ENCODE data around the gene TRIM5. TPM values are rescaled to one million over a fixed set of nuclear protein-coding genes. Genes with fewer than 3 reads are reported as not detected.

The TRIM5 gene
- total RNA-seq, 1 donor, result 29.7 TPM

- H2AFZ ChIP-seq (ENCODE audit: low read length), result no peak overlapping the region
- no peaks in the 10 kb centered on the region for H4K20me1 ChIP-seq (ENCODE audit: insufficient read depth, low read length)
- no peaks in the 10 kb centered on the region for H3K4me1 ChIP-seq (ENCODE audit: insufficient read depth, low read length)
- no peaks in the 10 kb centered on the region for H3K27me3 ChIP-seq (ENCODE audit: insufficient read depth, low read length)
- no peak overlapping the region for H3K4me3 ChIP-seq (ENCODE audit: insufficient read depth, low read length)
- peaks cover 63% of the 10 kb centered on the region for H3K36me3 ChIP-seq (ENCODE audit: insufficient read depth, low read length)
- H3K27ac ChIP-seq (ENCODE audit: low read depth, low read length), result no peak overlapping the region
- no peaks in the 10 kb centered on the region for H3K9me3 ChIP-seq (ENCODE audit: low read depth, low read length)
- no peak for DNase-seq (ENCODE audit: insufficient read length, low spot score, missing footprints)
- no peak overlapping the region for H3K4me2 ChIP-seq (ENCODE audit: insufficient read depth, low read length)
- H3K79me2 ChIP-seq (ENCODE audit: insufficient read depth, low read length), result peaks cover 3% of the 10 kb centered on the region
- TF ChIP-seq CTCF (IDR thresholded peaks at IDR 0.05; ENCODE audit: extremely low read depth, low read depth, low read length), result no peak
These were observed 20.8 kb upstream of the TRIM5 start for GRCh38 chr11:5705688-5706087.

DNA sequence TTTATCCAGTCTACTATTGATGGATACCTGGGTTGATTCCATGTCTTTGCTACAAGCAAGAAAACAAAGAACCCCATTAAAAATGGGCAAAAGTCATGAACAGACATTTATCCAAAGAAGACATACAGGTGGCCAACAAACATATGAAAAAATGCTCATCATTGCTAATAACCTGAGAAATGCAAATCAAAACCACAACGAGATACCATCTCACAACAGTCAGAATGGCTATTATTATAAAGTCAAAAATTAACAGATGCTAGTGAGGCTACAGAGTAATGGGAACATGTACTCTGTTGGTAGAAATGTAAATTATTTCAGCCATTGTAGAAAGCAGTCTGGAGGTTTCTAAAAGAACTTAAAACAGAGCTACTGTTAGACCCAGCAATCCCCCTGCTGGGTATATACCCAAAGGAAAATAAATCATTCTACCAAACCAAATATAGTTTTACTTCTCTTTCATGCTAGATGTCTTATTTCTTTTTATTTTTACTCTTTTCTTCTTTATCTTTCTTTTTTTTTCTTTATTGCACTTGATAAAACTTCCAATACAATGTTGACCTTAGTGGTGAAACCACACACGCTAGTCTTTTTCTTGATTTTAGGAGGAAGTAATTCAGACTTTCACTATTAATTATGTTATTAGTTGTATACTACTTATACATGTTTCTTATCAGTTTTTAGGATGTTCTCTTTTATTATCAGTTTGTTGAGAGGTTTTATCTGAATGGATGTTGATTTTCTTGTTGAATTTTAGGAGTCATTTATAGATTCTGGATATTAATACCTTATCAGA, 19.1 kb upstream of the TRIM5 start:
- no peak overlapping the region for H3K4me2 ChIP-seq (ENCODE audit: insufficient read depth, low read length)
- H3K27ac ChIP-seq (ENCODE audit: low read depth, low read length), result no peak overlapping the region
- no peak for TF ChIP-seq CTCF (IDR thresholded peaks at IDR 0.05; ENCODE audit: extremely low read depth, low read depth, low read length)
- DNase-seq (ENCODE audit: insufficient read length, low spot score, missing footprints), result no peak
- H3K79me2 ChIP-seq (ENCODE audit: insufficient read depth, low read length), result peaks cover 3% of the 10 kb centered on the region
- no peak overlapping the region for H3K4me3 ChIP-seq (ENCODE audit: insufficient read depth, low read length)
- no peaks in the 10 kb centered on the region for H3K27me3 ChIP-seq (ENCODE audit: insufficient read depth, low read length)
- H2AFZ ChIP-seq (ENCODE audit: low read length), result no peak overlapping the region
- no peaks in the 10 kb centered on the region for H4K20me1 ChIP-seq (ENCODE audit: insufficient read depth, low read length)
- no peaks in the 10 kb centered on the region for H3K4me1 ChIP-seq (ENCODE audit: insufficient read depth, low read length)
- peaks cover 63% of the 10 kb centered on the region for H3K36me3 ChIP-seq (ENCODE audit: insufficient read depth, low read length)
- H3K9me3 ChIP-seq (ENCODE audit: low read depth, low read length), result no peaks in the 10 kb centered on the region

GRCh38 chr11:5701055-5701577, 16.2 kb upstream of the TRIM5 start:
- Histone ChIP-seq H3K79me2 (ENCODE audit: insufficient read depth, low read length) (peaks cover 6% of the 10 kb centered on the region), H3K4me1 (ENCODE audit: insufficient read depth, low read length) (no peaks in the 10 kb centered on the region), H3K27ac (ENCODE audit: low read depth, low read length) (no peak overlapping the region), H4K20me1 (ENCODE audit: insufficient read depth, low read length) (no peaks in the 10 kb centered on the region), H3K9me3 (ENCODE audit: low read depth, low read length) (no peaks in the 10 kb centered on the region), H3K36me3 (ENCODE audit: insufficient read depth, low read length) (peaks cover 61% of the 10 kb centered on the region), H2AFZ (ENCODE audit: low read length) (no peak overlapping the region), H3K4me3 (ENCODE audit: insufficient read depth, low read length) (no peak overlapping the region), H3K27me3 (ENCODE audit: insufficient read depth, low read length) (no peaks in the 10 kb centered on the region), H3K4me2 (ENCODE audit: insufficient read depth, low read length) (no peak overlapping the region)
- no peak for TF ChIP-seq CTCF (IDR thresholded peaks at IDR 0.05; ENCODE audit: extremely low read depth, low read depth, low read length)
- no peak for DNase-seq (ENCODE audit: insufficient read length, low spot score, missing footprints)

- Histone ChIP-seq H3K27me3 (ENCODE audit: insufficient read depth, low read length) (no peaks in the 10 kb centered on the region), H4K20me1 (ENCODE audit: insufficient read depth, low read length) (no peaks in the 10 kb centered on the region), H2AFZ (ENCODE audit: low read length) (no peak overlapping the region), H3K27ac (ENCODE audit: low read depth, low read length) (no peak overlapping the region), H3K79me2 (ENCODE audit: insufficient read depth, low read length) (peaks cover 8% of the 10 kb centered on the region), H3K9me3 (ENCODE audit: low read depth, low read length) (no peaks in the 10 kb centered on the region), H3K4me2 (ENCODE audit: insufficient read depth, low read length) (no peak overlapping the region), H3K4me1 (ENCODE audit: insufficient read depth, low read length) (no peaks in the 10 kb centered on the region), H3K4me3 (ENCODE audit: insufficient read depth, low read length) (no peak overlapping the region), H3K36me3 (ENCODE audit: insufficient read depth, low read length) (peaks cover 62% of the 10 kb centered on the region)
- no peak for DNase-seq (ENCODE audit: insufficient read length, low spot score, missing footprints)
- TF ChIP-seq CTCF (IDR thresholded peaks at IDR 0.05; ENCODE audit: extremely low read depth, low read depth, low read length), result no peak
These were observed 15.7 kb upstream of the TRIM5 start for GRCh38 chr11:5700421-5701054.

All from osteoblast (primary cell).